ENCODE results near the gene MTHFD2. TPM values are rescaled to one million over a fixed set of nuclear protein-coding genes. Genes with fewer than 3 reads are reported as not detected.

MTHFD2 gene
- total and polyA plus RNA-seq, 2 of the 8 experiments (the other 6 are each of a cell fraction or from before 2014, with no cell fraction given): 99.5 to 291 TPM

DNA sequence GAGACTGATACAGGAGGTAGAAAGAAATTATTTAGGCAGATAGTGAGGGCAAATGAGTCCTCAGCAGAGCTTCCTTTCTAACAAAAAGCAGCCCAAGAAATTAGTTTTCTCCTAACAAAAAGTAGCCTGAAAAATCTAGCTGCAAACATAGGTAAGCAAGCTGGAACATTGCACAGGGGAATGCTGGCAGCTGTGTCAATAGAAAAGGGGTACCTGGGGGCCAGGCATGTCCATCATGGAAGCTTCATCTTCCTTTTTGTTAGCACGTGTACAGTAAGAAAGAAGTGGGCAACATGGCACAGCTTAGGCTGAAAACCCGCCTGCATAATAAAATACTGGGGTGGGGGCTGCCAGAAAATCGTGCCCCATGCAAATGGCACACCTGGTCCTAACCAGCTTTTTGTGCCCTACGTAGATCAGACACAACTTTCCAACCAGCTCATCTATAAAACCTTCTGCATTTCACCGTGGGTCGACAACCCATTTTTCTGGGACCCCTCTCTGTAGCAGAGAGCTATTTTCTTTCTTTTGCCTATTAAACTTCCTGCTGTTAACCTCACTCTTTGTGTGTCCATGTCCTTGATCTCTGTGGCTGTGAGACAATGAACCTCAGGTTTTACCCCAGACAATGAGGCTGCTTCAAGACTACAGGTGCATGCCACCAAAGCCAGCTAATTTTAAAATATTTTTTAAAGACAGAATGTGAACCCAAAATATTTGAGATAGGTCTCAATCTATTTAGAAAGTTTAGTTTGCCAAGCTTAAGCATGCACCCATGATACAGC lies 6.6 kb upstream of the MTHFD2 start (continued):
- TF ChIP-seq, protein P1, sequence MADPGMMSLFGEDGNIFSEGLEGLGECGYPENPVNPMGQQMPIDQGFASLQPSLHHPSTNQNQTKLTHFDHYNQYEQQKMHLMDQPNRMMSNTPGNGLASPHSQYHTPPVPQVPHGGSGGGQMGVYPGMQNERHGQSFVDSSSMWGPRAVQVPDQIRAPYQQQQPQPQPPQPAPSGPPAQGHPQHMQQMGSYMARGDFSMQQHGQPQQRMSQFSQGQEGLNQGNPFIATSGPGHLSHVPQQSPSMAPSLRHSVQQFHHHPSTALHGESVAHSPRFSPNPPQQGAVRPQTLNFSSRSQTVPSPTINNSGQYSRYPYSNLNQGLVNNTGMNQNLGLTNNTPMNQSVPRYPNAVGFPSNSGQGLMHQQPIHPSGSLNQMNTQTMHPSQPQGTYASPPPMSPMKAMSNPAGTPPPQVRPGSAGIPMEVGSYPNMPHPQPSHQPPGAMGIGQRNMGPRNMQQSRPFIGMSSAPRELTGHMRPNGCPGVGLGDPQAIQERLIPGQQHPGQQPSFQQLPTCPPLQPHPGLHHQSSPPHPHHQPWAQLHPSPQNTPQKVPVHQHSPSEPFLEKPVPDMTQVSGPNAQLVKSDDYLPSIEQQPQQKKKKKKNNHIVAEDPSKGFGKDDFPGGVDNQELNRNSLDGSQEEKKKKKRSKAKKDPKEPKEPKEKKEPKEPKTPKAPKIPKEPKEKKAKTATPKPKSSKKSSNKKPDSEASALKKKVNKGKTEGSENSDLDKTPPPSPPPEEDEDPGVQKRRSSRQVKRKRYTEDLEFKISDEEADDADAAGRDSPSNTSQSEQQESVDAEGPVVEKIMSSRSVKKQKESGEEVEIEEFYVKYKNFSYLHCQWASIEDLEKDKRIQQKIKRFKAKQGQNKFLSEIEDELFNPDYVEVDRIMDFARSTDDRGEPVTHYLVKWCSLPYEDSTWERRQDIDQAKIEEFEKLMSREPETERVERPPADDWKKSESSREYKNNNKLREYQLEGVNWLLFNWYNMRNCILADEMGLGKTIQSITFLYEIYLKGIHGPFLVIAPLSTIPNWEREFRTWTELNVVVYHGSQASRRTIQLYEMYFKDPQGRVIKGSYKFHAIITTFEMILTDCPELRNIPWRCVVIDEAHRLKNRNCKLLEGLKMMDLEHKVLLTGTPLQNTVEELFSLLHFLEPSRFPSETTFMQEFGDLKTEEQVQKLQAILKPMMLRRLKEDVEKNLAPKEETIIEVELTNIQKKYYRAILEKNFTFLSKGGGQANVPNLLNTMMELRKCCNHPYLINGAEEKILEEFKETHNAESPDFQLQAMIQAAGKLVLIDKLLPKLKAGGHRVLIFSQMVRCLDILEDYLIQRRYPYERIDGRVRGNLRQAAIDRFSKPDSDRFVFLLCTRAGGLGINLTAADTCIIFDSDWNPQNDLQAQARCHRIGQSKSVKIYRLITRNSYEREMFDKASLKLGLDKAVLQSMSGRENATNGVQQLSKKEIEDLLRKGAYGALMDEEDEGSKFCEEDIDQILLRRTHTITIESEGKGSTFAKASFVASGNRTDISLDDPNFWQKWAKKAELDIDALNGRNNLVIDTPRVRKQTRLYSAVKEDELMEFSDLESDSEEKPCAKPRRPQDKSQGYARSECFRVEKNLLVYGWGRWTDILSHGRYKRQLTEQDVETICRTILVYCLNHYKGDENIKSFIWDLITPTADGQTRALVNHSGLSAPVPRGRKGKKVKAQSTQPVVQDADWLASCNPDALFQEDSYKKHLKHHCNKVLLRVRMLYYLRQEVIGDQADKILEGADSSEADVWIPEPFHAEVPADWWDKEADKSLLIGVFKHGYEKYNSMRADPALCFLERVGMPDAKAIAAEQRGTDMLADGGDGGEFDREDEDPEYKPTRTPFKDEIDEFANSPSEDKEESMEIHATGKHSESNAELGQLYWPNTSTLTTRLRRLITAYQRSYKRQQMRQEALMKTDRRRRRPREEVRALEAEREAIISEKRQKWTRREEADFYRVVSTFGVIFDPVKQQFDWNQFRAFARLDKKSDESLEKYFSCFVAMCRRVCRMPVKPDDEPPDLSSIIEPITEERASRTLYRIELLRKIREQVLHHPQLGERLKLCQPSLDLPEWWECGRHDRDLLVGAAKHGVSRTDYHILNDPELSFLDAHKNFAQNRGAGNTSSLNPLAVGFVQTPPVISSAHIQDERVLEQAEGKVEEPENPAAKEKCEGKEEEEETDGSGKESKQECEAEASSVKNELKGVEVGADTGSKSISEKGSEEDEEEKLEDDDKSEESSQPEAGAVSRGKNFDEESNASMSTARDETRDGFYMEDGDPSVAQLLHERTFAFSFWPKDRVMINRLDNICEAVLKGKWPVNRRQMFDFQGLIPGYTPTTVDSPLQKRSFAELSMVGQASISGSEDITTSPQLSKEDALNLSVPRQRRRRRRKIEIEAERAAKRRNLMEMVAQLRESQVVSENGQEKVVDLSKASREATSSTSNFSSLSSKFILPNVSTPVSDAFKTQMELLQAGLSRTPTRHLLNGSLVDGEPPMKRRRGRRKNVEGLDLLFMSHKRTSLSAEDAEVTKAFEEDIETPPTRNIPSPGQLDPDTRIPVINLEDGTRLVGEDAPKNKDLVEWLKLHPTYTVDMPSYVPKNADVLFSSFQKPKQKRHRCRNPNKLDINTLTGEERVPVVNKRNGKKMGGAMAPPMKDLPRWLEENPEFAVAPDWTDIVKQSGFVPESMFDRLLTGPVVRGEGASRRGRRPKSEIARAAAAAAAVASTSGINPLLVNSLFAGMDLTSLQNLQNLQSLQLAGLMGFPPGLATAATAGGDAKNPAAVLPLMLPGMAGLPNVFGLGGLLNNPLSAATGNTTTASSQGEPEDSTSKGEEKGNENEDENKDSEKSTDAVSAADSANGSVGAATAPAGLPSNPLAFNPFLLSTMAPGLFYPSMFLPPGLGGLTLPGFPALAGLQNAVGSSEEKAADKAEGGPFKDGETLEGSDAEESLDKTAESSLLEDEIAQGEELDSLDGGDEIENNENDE (IDR thresholded peaks at IDR 0.05; ENCODE audit: insufficient replicate concordance, low read length): no peak
